ENCODE results near the gene KIF16B. TPM values are rescaled to one million over a fixed set of nuclear protein-coding genes. Genes with fewer than 3 reads are reported as not detected.

KIF16B gene
- 10 to 100 TPM; 15.7 to 29.0 (median 19.3) TPM for total RNA-seq

GRCh38 chr20:16573001-16573965, at the start of gene KIF16B:
Gene KIF16B (minus strand): TSS chr20:16573448. CDS start chr20:16573275, 173 bp downstream.
- TF ChIP-seq CTCF (IDR thresholded peaks at IDR 0.05), result no peak
- DNase-seq (ENCODE audit: low spot score) (peak; percentile 78), ATAC-seq (ENCODE audit: low FRiP score) (peak; percentile 98)

- no peak for TF ChIP-seq CTCF (IDR thresholded peaks at IDR 0.05)
- DNase-seq (ENCODE audit: low spot score) (no peak), ATAC-seq (ENCODE audit: low FRiP score) (no peak)
These were observed 49.3 kb upstream of the KIF16B start for GRCh38 chr20:16622501-16622900.

- TF ChIP-seq CTCF (IDR thresholded peaks at IDR 0.05), result no peak
- ATAC-seq (ENCODE audit: low FRiP score) (no peak), DNase-seq (ENCODE audit: low spot score) (no peak)
These were observed 48.3 kb upstream of the KIF16B start for GRCh38 chr20:16621435-16622141.

GRCh38 chr20:16620961-16621360, 47.7 kb upstream of the KIF16B start:
- no peak for TF ChIP-seq CTCF (IDR thresholded peaks at IDR 0.05)
- no peak for DNase-seq (ENCODE audit: low spot score)
- ATAC-seq (ENCODE audit: low FRiP score), result no peak

GRCh38 chr20:16619953-16620352, 46.7 kb upstream of the KIF16B start:
- TF ChIP-seq CTCF (IDR thresholded peaks at IDR 0.05), result no peak
- DNase-seq (ENCODE audit: low spot score), result no peak
- ATAC-seq (ENCODE audit: low FRiP score), result no peak

- no peak for TF ChIP-seq CTCF (IDR thresholded peaks at IDR 0.05)
- no peak for DNase-seq (ENCODE audit: low spot score)
- no peak for ATAC-seq (ENCODE audit: low FRiP score)
These were observed 43.8 kb upstream of the KIF16B start for GRCh38 chr20:16617056-16617455.
